ENCODE measurements around the gene RMP24.
"Not testable (repeated sequence)": the region's sequence is repeated elsewhere in the genome, so short reads cannot be mapped to it uniquely, and the experiment has no call there.

The RMP24 gene

GRCh38 chr18:35969676-35970075 is 2.8 kb upstream of the RMP24 start:
- no peak for DNase-seq

DNA sequence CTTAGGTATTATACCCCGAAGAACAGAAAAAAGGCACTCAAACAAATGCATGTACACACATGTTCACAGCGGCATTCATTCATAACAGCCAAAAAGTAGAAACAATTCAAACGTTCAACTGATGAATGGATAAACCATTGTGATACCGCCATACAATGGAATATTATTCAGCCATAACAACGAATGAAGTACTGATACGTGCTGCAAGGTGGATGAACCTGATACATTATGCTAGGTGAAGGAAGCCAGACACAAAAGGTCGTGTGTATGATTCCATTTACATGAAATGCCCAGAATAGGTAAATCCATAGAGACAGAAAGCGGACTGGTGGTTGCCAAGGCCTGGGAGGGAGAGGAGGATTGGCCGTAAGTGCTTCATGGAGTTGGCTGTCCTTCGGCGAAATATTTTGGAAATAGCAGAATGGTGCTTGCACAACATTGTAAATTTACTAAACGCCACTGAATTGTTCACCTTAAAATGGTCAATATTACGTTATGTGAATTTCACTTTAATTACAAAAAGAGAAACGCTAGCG is 750 bp upstream of the RMP24 start:
- no peak for DNase-seq

DNA sequence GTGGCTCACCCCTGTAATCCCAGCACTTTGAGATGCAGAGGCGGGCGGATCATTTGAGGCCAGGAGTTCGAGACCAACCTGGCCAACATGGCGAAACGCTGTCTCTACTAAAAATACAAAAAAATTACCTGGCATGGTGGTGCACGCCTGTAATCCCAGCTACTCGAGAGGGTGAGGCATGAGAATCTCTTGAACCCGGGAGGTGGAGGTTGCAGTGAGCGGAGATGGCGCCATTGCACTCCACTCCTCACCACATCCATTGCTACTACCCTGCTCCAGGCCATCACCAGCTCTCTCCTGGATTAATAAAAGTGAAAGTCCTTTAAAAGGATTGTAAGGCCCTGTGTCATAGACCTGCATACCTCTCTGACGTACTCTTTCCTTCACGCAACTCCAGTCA is 1.2 kb downstream of the RMP24 start:
- DNase-seq, result no peak

GRCh38 chr18:35974181-35974580 is 1.7 kb downstream of the RMP24 start:
- no peak for DNase-seq

- DNase-seq, result no peak
Measured at GRCh38 chr18:35979112-35979511, 6.6 kb downstream of the RMP24 start.

- DNase-seq, result no peak
Measured at GRCh38 chr18:35982409-35983114, 10.1 kb downstream of the RMP24 start.

DNA sequence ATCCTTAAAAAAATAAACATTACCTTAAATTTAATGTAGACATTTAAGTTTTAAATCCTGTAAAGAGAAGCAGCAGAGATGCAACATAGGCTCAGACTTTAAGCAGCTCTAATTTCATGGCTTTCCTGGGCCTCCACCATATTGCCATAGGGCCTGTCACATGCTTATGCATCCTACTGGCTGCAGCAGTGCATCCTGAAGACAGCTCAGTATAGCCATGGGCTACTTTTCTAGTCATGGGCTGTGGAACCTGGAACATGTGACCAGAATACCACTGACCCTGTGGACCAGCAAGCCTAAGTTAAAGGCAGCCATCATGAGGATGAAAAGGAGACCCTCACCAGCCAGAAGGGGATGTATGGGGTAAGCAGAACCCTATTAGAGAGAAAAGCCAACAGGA is 10.7 kb downstream of the RMP24 start:
- DNase-seq, result no peak

GRCh38 chr18:35983818-35984217 is 11.3 kb downstream of the RMP24 start:
- DNase-seq, result no peak

DNA sequence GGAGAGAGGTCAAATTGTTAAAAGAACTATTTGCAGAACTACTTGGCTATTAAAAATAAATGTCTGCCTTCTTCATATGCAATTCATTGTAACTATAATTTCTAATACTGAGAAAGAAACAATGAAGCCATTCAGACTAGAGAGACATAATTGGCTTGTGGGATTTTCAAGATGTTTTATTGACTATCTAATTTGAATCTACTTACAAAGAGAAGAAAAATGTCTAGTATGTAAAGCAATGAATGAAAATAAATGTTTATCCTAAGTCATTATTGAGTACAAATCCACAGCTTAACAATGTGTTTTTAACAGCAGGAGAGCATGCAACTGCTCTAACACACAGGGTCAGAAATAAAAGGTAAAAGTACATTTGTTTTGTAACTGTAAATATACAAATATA is 19.2 kb downstream of the RMP24 start:
- no peak for DNase-seq

GRCh38 chr18:35993013-35993412 is 20.5 kb downstream of the RMP24 start:
- no peak for DNase-seq

DNA sequence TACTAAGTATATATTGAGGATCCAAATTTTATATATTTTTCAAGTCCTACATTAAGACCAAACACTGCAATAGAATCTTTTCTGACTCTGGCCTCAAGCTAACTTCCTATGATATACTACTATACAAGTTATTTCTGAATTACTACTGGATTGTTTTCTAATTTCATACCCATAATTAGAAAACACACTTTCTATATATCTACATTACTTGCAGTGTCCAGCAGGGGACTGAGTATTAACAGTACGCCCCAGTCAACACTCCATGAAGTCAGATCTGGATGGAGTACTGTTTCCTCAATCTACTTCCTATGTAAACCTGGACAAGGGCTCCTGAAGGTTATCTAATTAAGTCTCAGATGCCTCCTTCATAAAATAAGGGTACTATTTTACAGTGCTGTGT is 26.5 kb downstream of the RMP24 start:
- no peak for DNase-seq

- DNase-seq, result no peak
Measured at GRCh38 chr18:35999925-36000324, 27.4 kb downstream of the RMP24 start.

DNA sequence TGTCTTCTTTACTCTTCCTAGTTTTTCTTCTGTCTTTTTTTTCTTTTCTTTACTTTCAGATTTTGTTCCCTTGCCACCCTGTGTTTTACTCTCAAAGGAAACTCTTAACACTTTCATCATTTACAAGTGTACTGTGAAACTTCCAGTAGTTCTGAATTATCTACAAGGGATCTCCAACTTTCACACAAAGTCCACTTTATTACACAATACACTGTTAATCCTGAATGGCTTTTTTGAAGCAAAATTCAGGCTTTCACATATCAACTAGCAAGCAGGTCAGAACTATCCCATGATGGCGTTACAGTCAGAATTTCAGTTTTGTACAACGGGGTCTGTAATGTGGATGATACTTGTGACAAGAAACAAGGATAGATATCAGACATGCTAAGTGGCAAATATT is 34.5 kb downstream of the RMP24 start:
- no peak for DNase-seq

DNA sequence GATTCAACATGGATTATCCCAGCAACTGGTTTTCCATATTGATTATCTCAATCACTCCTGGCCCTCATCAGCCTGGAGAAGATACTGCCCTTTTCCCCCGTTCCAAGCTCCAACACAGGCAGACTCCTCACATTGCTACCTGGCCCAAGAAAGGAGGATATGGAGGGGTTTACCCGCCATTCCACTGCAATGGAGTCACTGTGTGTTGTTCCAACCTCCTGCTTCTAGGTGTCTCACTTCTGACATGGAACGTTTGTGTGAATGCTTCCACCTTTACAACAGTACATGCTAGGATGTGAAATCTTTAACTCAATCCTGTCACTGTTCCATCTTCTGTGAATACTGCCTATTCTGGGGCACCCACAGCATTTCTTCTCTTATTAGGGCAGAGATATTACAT is 36.7 kb downstream of the RMP24 start:
- DNase-seq, result no peak

DNA sequence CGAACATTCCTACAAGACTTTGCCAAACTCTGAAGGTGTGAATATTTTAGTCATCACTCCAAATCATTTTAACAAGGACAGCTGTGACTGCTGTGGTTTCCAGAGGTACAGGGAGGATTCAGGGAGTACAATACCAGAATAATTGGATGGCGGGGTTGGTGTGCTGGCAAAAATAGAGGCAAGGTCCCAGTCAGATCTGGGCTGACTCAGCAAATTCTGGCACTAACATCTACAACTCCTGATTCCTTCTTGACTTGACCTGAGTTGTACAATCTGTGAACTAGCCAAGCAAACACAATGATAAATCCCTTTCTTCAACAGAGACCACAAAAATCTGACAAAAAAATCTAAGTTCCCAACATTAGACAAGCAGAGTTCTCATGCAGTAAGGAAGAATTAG is 40.4 kb downstream of the RMP24 start:
- DNase-seq, result no peak

DNA sequence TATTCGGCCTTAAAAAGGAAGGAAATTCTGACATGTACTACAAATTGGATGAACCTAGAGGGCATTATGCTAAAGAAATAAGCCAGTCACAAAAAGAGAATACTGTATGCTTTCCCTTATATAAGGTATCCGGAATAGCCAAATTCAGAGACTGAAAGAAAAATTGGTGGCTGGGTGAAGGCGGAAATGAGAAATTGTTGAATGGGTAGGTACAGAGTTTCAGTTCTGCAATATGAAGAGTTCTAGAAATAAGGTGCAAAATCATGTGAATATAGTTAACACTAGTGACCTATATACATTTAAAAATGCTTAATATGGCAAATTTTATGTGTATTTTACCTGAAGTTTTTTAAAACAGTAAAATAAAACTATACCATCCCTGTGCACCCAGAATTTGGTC is 43.1 kb downstream of the RMP24 start:
- no peak for DNase-seq

GRCh38 chr18:36017232-36017631 is 44.8 kb downstream of the RMP24 start:
- DNase-seq, result no peak

- DNase-seq, result no peak
Measured at GRCh38 chr18:36020174-36020711, 47.8 kb downstream of the RMP24 start.

DNA sequence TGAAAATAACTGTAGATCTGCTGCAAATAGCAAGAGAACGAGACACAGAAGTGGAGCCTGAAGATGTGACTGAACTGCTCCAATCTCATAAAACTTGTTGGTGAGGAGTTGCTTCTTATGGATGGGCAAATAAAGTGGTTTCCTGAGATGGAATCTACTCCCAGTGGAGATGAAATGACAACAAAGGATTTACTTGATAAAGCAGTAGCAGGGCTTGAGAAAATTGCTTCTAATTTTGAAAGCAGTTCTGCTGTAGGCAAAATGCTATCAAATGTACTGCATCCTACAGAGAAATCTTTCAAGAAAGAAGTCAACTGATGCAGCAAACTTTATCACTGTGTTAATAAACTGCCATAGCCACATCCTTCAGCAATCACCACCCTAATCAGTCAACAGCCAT is 50.9 kb downstream of the RMP24 start:
- no peak for DNase-seq

- DNase-seq, result not testable (repeated sequence)
Measured at GRCh38 chr18:36024241-36024640, 51.8 kb downstream of the RMP24 start.

GRCh38 chr18:36025025-36025424 is 52.5 kb downstream of the RMP24 start:
- DNase-seq, result no peak

GRCh38 chr18:36028859-36029258 is 56.4 kb downstream of the RMP24 start:
- DNase-seq, result no peak
